K562 (cell line): ENCODE results near the gene RORC. TPM values are rescaled to one million over a fixed set of nuclear protein-coding genes. Genes with fewer than 3 reads are reported as not detected.
"Not testable (repeated sequence)": the region's sequence is repeated elsewhere in the genome, so short reads cannot be mapped to it uniquely, and the experiment has no call there.

ENCODE experiments used
- ATAC-seq: fragments of 200-7000 bp; cut with Tn5 transposase; 3 replicates; pipeline ENCODE4 v1.9.1; 2020; ENCODE audit warnings: moderate library complexity
- BruUV-seq: library from RNA; stranded (reverse); fragments of 400-500 nt; replicated peaks from 2 replicates; lab custom pipeline; 2021; lab: Mats Ljungman, UMichigan
- CTCF ChIA-PET: fragments of 300-600 bp; formaldehyde crosslinking; extraction: SDS; loops from one replicate; lab custom pipeline; 2021; ENCODE audit warnings: low intra/inter-chr PET ratio; lab: Yijun Ruan, JAX
- POLR2A ChIA-PET: fragments of 300-600, 350-650 bp; sonication (Branson Sonifier 250); formaldehyde crosslinking; extraction: SDS; loops from one replicate; lab custom pipeline; 2021; ENCODE audit warnings: antibody characterized with exemption, inconsistent platforms; lab: Yijun Ruan, JAX
- DNase-seq, 4 experiments: peaks; one replicate each; pipeline versions ENCODE4 v3.0.0 to v3.0.0-alpha.2; 2011 to 2018; ENCODE audit warnings: low spot score in 3 of 4, mixed read lengths in 3 of 4; ENCODE audit errors: extremely low read depth in 1 of 4
- FAIRE-seq: peaks from 2 replicates; lab custom pipeline; 2011; peaks lifted over from hg19 to GRCh38; lab: Jason Lieb, UNC
- H2AFZ ChIP-seq: 2 replicates; pipeline ENCODE4 v1.6.0; 2011; ENCODE audit warnings: low read depth, low read length, control low read depth, inconsistent platforms
- H3K27ac ChIP-seq: fragments of 200-600 bp; 3 replicates; pipeline ENCODE4 v1.8.0; 2011; ENCODE audit warnings: low read depth, mild to moderate bottlenecking, control low read depth, inconsistent platforms, low read length, moderate library complexity, mixed read lengths; ENCODE audit errors: extremely low read depth
- H3K27me3 ChIP-seq, 2 experiments: fragments of 300-600 bp in 1 of 2; 2 replicates in 1 of 2; 3 replicates in 1 of 2; pipeline versions ENCODE4 v1.6.0 to v1.8.0; 2011; ENCODE audit warnings: inconsistent platforms in 2 of 2, low read length in 2 of 2, mild to moderate bottlenecking in 1 of 2, mixed read lengths in 1 of 2, moderate library complexity in 1 of 2; ENCODE audit not compliant: control insufficient read depth in 2 of 2, insufficient read depth in 2 of 2
- H3K36me3 ChIP-seq: fragments of 300-600 bp; 3 replicates; pipeline ENCODE4 v1.8.0; 2011; ENCODE audit warnings: mild to moderate bottlenecking, low read length, inconsistent platforms; ENCODE audit not compliant: control insufficient read depth, insufficient read depth
- H3K4me1 ChIP-seq, 2 experiments: fragments of 200-600 bp in 1 of 2; replicated peaks in 1 of 2; 2 replicates in 1 of 2; 3 replicates in 1 of 2; pipeline versions ENCODE4 v1.5.1 to v1.8.0; 2011; ENCODE audit warnings: inconsistent platforms in 2 of 2, low read length in 2 of 2, mild to moderate bottlenecking in 1 of 2, mixed read lengths in 1 of 2, moderate library complexity in 1 of 2; ENCODE audit not compliant: control insufficient read depth in 2 of 2, insufficient read depth in 2 of 2
- H3K4me2 ChIP-seq: 2 replicates; pipeline ENCODE4 v1.6.1; 2011; ENCODE audit warnings: low read length, control low read depth, inconsistent platforms, mixed read lengths; ENCODE audit not compliant: insufficient read depth
- H3K4me3 ChIP-seq: fragments of 200-600 bp; sonication (generic), shearing (Covaris generic); 2 replicates; pipeline ENCODE4 v1.5.1; 2016; ENCODE audit warnings: control low read depth, inconsistent platforms
- H3K79me2 ChIP-seq: fragments of 200-600 bp; 3 replicates; pipeline ENCODE4 v1.8.0; 2011; ENCODE audit warnings: low read length, inconsistent platforms; ENCODE audit not compliant: control insufficient read depth, insufficient read depth
- H3K9ac ChIP-seq, 2 experiments: 2 replicates each; pipeline versions ENCODE4 v1.6.0 to v1.6.1; 2011; ENCODE audit warnings: low read depth in 2 of 2, low read length in 2 of 2, control low read depth in 1 of 2, inconsistent platforms in 1 of 2, mild to moderate bottlenecking in 1 of 2, mixed read lengths in 1 of 2; ENCODE audit not compliant: insufficient read depth in 1 of 2
- H3K9me1 ChIP-seq: one replicate; pipeline ENCODE4 v1.6.0; 2011; ENCODE audit warnings: inconsistent platforms, mild to moderate bottlenecking, low read length, moderate library complexity; ENCODE audit not compliant: control insufficient read depth, insufficient read depth
- H3K9me3 ChIP-seq: replicated peaks from 2 replicates; pipeline ENCODE4 v1.5.1; 2011; ENCODE audit warnings: low read depth, low read length, inconsistent platforms; ENCODE audit not compliant: control insufficient read depth, insufficient read depth
- H4K20me1 ChIP-seq: replicated peaks from 2 replicates; pipeline ENCODE4 v1.6.1; 2011; ENCODE audit warnings: low read length, inconsistent platforms, mixed read lengths; ENCODE audit not compliant: control insufficient read depth, insufficient read depth
- CEBPG ChIP-seq, 3 experiments: fragments of 200-800 bp in 1 of 3; sonication (Bioruptor generic) in 1 of 3; sonication (generic) in 1 of 3; formaldehyde crosslinking in 1 of 3; IDR thresholded peaks in 2 of 3; conservative IDR thresholded peaks in 1 of 3; 2 replicates each; pipeline versions ENCODE4 v1.6.1 to v1.8.0; 2016 to 2022; ENCODE audit warnings: missing compliant biosample characterization in 2 of 3, missing genetic modification characterization in 2 of 3, mild to moderate bottlenecking in 1 of 3, missing genetic modification reagents in 1 of 3
- KDM2B ChIP-seq: fragments of 250-450 bp; sonication (Bioruptor Pico); IDR thresholded peaks from 2 replicates; pipeline ENCODE4 v1.8.0; 2021; ENCODE audit warnings: mild to moderate bottlenecking, moderate library complexity
- PHB ChIP-seq: fragments of 250-450 bp; sonication (Bioruptor Pico); IDR thresholded peaks from 2 replicates; pipeline ENCODE4 v1.5.0; 2021
- STAT5B ChIP-seq: fragments of 250-450 bp; sonication (Bioruptor Pico); IDR thresholded peaks from 2 replicates; pipeline ENCODE4 v1.8.0; 2021; ENCODE audit warnings: mild to moderate bottlenecking, inconsistent platforms
- ZNF146 ChIP-seq: IDR thresholded peaks from one replicate; pipeline ENCODE4 v1.6.1; 2018; ENCODE audit warnings: missing compliant biosample characterization; ENCODE audit not compliant: unreplicated experiment
- ZNF584 ChIP-seq: fragments of 200-800 bp; sonication (Bioruptor generic); IDR thresholded peaks from 2 replicates; pipeline ENCODE4 v1.6.1; 2016; ENCODE audit warnings: low read depth, mild to moderate bottlenecking, missing genetic modification characterization, missing compliant biosample characterization
- ZNF75A ChIP-seq: fragments of 450-650 bp; formaldehyde crosslinking; IDR thresholded peaks from 2 replicates; pipeline ENCODE4 v1.4.0; 2020; ENCODE audit warnings: mild to moderate bottlenecking
- ZNF780A ChIP-seq: fragments of 250-450 bp; sonication (Bioruptor Pico); IDR thresholded peaks from 2 replicates; pipeline ENCODE4 v1.5.0; 2021; ENCODE audit warnings: mild to moderate bottlenecking
- WGBS: fragments of 100-300 bp; shearing (Covaris generic); methylation state at CpG from one replicate; pipeline ENCODE4 v1.1.6; 2016; ENCODE audit warnings: low coverage, mixed read lengths; ENCODE audit not compliant: insufficient coverage; ENCODE audit errors: missing lambda C conversion rate; 5-methylcytosine and 5-hydroxymethylcytosine counted together
- in situ Hi-C: fragments of 300-500 bp; cut with MboI; formaldehyde crosslinking; loops from 4 replicates; pipeline ENCODE4 v1.15.0; 2018; ENCODE audit warnings: inconsistent platforms, mixed read lengths
- intact Hi-C: fragments of 100-400 bp; cut with micrococcal nuclease; formaldehyde crosslinking; loops from 2 replicates; pipeline ENCODE4 v1.14.2; 2022
- polyA plus RNA-seq, 8 experiments: library from polyadenylated mRNA; depleted of rRNA in 4 of 8; stranded (reverse) in 5 of 8; unstranded in 3 of 8; fragments of >200 nt; fragmentation: Nextera tagmentation in 2 of 8; fragmentation: Illumina TruSeq in 1 of 8; extraction: Ambion mirVana in 2 of 8; extraction: Trizol in 1 of 8; gene quantifications; 2 replicates each; pipeline versions ENCODE4 v1.2.1 to v1.2.3, GENCODE V29; 2011 to 2014; ENCODE audit warnings: inconsistent platforms in 1 of 8, missing spikeins in 1 of 8
- total RNA-seq, 7 experiments: library from RNA; depleted of rRNA in 6 of 7; stranded (reverse); fragments of >200 nt in 6 of 7; fragmentation: Illumina TruSeq in 2 of 7; extraction: Trizol in 2 of 7; gene quantifications; 2 replicates each; pipeline versions ENCODE4 v1.2.1 to v1.2.3, GENCODE V29; 2011 to 2021; ENCODE audit warnings: low replicate concordance in 1 of 7

The RORC gene
- total and polyA plus RNA-seq, 9 of the 15 experiments (the other 6 are each of a cell fraction or from before 2014, with no cell fraction given), result not detected

DNA sequence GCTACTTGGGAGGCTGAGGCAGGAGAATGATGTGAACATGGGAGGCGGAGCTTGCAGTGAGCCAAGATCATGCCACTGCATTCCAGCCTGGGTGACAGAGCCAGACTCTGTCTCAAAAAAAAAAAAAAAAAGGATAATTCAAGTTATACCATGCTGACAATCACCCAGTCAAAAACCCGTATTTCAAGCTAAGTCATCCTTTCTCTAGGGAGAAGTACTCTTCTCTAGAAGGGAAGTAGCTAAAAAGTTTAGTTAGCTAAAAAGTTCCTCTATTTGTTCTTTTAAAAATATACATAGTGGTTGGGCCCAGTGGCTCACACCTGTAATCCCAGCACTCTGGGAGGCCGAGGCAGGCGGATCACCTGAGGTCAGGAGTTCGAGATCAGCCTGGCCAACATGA lies 50.9 kb downstream of the RORC start:
- DNase-seq, BruUV-seq, H3K27ac ChIP-seq, in situ Hi-C loops, H3K4me3 ChIP-seq, intact Hi-C loops, H3K4me2 ChIP-seq, H3K27me3 ChIP-seq, H3K36me3 ChIP-seq, CTCF ChIA-PET, H3K9me1 ChIP-seq, H4K20me1 ChIP-seq, H3K79me2 ChIP-seq, ATAC-seq, H2AFZ ChIP-seq, FAIRE-seq, H3K9ac ChIP-seq, H3K9me3 ChIP-seq: not testable (repeated sequence)
- WGBS, result 75% methylated on average over 4 of the region's 5 CpGs
- peaks cover 7 to 27% of the 10 kb centered on the region in 2 experiments; a peak in 4 of 5 replicates for H3K4me1 ChIP-seq
- POLR2A ChIA-PET, result interaction anchor here (0.6 kb wide), 1 partner anchor 30 kb away, joined by 3 read pairs; no protein-coding TSS in a partner anchor

GRCh38 chr1:151779852-151780251 lies 51.8 kb downstream of the RORC start:
- no peak for TF ChIP-seq ZNF146
- no peak for TF ChIP-seq CEBPG (CRISPR knock-in tag; IDR thresholded peaks at IDR 0.05)
- TF ChIP-seq CEBPG (tag; conservative IDR thresholded peaks at IDR 0.05 in 1 of 2, IDR thresholded peaks at IDR 0.05 in 1 of 2), result no peak
- TF ChIP-seq ZNF584, result no peak
- no peak for TF ChIP-seq STAT5B (CRISPR knock-in tag)
- no peak for TF ChIP-seq ZNF75A
- TF ChIP-seq KDM2B, result no peak
- no peak for TF ChIP-seq ZNF780A
- no peak for TF ChIP-seq PHB (CRISPR knock-in tag)
- BruUV-seq, result no TSS peak
- 63% methylated on average over 4 of the region's 4 CpGs for WGBS
- Histone ChIP-seq H3K9ac (no peak overlapping the region), H3K4me3 (no peak overlapping the region), H2AFZ (no peak overlapping the region), H3K9me1 (no peaks in the 10 kb centered on the region), H3K27me3 (no peaks in the 10 kb centered on the region), H3K9me3 (0 out of 2 replicates have a peak, but pooled peaks cover 2% of the 10 kb centered on the region), H3K36me3 (peaks cover 10% of the 10 kb centered on the region; the same call in 2 of the 3 replicates), H3K79me2 (no peaks in the 10 kb centered on the region), H3K27ac (no peak overlapping the region), H3K4me2 (no peak overlapping the region), H4K20me1 (no peaks in the 10 kb centered on the region), H3K4me1 (peaks cover 14 to 35% of the 10 kb centered on the region in 2 experiments)
- FAIRE-seq (no peak), DNase-seq (no peak), ATAC-seq (no peak)
- POLR2A ChIA-PET, result interaction anchor here (0.6 to 1.5 kb wide), 4 partner anchors 8 to 397 kb away, joined by 3 to 7 read pairs (median 4); partner anchors contain the start of gene TDRKH
- intact Hi-C loops, result no loop called here
- in situ Hi-C loops, result no loop called here
- CTCF ChIA-PET, result no interaction called here
